Epithelial cell of prostate (primary cell): Measurements from ENCODE around the gene RPS6KL1.
A peak's percentile ranks its signal among the peaks of the same experiment; 100 is the strongest.

ENCODE experiments used
- DNase-seq: peaks from one replicate; pipeline ENCODE4 v3.0.0-alpha.2; 2011; ENCODE audit warnings: low read depth, low spot score
- H3K27ac ChIP-seq: fragments of 450-650 bp; 2 replicates; pipeline ENCODE4 v1.5.1; 2017; ENCODE audit warnings: mild to moderate bottlenecking

The RPS6KL1 gene

DNA sequence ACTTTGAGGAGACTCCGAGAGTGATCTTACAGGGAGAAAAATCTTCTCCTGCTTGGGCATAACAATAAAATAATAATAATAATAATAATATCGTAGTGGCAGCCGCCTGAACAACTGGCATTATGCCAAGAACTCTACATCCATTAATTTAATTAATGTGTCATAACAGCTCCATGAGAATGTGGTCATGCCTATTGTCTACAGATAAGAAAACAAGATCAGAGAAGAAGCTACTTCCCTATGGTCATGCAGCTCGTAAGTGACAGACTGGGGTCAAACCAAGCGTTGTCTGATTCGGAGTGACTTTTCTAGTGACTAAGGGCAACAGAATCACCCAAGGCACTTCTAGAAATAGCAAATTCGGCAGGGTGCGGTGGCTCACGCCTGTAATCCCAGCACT, 58.9 kb downstream of the RPS6KL1 start:
- no peak for DNase-seq

DNA sequence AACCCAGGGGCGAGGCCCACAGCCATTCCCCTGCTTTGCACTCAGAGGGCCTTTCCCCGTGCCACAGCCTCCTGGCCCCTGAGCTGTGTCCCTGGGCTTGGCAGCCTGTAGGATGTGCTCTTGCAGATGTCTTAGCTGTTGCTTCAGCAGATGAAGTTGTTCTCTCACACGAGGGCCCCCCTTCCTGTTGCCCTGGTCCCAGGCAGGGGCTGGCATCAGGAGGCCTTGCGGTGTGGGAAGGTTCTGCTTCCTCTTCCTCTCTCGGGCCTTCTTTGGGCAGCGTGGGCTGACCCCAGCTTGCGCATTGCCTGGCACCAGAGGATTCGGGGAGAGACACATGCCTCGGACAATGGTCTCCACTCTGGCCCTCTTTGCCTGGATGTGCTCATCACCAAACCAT, 59.8 kb downstream of the RPS6KL1 start:
- no peak overlapping the region for H3K27ac ChIP-seq
- DNase-seq = no peak

More for the DNA sequence above, 58.9 kb downstream of the RPS6KL1 start:
- no peak overlapping the region for H3K27ac ChIP-seq

DNA sequence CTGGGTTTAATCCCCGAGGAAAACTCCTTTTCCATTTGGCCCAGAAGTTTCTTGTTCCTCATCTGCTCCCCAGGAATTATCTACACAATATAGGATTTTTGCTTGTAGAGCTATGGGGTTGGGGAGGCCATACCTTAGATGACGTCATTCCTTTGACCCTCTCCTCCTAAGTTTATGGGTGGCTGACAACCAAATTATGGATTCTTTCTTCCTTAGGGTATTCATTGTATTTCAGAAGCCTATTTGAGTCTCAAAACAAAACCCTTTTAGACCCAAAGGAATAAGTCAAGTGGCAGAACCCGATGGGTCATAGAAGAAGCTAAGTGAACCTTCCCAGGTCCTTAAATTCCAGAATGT, 61.3 kb downstream of the RPS6KL1 start:
- no peak overlapping the region for H3K27ac ChIP-seq
- DNase-seq = no peak

DNA sequence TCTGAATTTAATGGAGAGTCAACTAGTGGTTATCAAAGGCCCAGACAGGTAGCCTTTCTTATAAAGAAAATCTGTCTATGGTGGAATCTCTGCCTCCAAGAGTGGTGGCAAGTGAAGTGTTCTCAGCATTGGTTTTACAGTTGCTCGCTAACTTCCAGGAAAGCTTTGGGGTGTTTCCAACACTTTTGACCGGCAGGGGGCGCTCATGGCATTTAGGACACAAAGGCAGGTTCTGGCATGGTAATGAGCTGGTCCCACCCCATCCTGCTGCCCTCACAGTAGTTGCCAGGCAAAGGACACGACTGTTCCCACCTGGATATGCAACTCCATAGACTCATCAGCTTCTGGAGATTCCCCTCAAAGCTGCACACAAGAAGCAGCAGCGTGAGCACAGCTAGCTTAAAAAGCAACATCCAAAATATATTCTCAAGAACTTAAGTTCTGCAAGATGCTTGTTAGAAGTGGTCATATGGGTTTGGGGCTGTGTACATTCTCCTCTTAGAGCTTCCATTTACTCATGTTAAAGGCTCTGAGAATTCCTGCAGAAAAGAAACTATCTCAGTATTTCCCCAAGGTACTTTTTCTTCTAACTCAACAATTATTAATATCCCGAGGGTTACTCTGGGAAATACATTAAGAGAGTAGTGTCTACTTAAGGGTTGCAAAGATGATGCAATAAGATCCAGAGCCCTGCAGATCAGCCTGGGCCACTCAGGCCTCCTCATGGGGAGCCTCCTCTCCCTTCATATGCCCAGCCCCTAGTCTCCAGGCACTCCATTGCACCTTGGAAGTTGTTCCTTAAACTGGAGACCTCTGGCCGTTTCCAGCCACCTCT, 61.9 kb downstream of the RPS6KL1 start:
- DNase-seq = peak; percentile 24
- H3K27ac ChIP-seq = no peak overlapping the region

DNA sequence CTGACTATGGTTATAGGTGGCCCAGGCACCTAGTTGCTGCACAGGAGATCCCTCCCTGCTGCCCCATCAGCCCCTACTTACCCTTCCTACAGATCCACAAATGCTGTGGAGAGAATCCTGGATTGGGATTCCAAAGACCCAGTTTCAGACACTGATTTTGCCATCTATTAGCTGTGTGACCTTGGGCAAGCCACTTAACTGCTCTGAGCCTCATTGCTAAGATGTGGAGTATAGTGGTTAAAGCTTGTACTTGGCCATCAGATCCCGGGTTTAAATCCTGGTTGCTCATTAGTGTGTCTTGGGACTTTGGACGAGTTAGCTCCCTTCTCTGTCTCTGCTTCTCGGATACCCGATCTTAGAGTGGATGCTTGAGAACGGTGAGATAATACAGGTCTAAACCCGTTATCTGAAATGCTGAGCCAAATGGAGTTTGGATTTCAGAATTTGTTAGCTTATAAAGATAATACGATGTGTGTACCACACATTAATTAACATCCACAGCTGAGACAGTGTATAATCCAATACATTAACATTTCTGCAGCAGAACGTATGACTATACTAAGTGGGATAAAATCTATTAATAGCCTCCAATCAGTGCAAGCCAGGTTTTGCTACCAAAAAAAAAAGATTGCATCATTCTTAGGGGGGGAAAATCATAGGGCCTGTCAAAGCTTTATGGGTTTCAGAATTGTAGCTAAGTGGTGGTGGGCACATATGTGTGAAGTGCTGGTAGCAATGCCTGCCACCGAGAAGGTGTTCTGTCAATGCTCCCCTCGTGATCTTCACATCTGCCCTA, 63.1 kb downstream of the RPS6KL1 start:
- DNase-seq = no peak
- H3K27ac ChIP-seq = no peak overlapping the region

DNA sequence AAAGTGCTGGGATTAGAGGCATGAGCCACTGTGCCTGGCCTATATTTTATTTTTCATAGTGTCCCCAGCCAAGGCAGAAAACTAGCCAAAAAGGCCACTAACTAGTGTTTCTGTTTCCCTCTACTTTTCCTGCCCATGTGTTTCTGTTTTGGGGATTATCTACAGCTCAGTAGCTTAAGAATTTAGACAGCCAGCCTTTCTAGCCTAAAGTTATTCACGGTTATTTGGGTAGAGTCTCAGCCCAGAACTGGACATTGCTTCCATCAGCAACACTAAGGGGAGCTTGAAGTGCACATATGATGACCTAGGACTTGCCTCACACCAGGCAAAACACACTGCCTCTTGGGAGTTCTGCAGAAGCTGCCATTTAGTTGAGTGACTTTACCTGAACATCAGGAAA, 65.0 kb downstream of the RPS6KL1 start:
- DNase-seq = no peak
- no peak overlapping the region for H3K27ac ChIP-seq

DNA sequence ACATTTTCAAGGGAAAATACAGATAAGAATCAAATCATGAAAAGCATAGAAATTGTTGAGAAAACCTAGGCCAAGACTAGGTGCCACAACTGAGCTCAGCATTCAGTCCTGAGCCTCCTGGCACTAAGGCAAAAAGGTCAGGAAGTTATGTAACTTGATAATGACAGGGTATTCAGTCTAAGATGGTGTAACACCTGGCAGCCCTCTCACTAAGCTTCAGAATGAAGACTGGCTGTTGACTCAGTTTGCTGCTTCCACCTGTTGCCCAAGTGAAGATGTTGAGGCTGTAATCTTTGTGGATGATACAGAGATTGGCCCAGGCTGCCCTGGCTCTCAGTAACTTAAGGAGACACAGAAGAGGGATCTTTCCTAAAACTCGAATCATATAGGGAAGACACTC, 66.7 kb downstream of the RPS6KL1 start:
- no peak overlapping the region for H3K27ac ChIP-seq
- DNase-seq = no peak

DNA sequence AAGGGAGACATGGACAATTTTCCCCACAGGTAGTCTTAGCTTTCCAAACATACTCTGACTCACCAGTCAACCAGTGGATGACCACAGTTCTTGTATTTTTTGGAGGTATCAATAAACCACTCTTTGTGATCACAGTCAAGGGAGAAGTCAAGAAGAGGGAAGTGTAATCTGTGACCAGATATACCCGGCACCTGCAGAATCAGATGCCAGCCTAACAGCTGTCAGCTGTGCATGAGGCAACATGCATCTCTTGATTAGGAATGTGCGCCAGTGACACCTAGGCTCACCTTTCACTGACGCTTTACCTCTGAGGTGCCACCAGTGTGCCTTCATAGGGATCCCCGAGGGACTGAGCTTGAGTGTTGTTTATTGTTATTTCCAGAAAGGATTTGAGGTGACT, 67.1 kb downstream of the RPS6KL1 start:
- DNase-seq = no peak
- H3K27ac ChIP-seq = no peak overlapping the region

DNA sequence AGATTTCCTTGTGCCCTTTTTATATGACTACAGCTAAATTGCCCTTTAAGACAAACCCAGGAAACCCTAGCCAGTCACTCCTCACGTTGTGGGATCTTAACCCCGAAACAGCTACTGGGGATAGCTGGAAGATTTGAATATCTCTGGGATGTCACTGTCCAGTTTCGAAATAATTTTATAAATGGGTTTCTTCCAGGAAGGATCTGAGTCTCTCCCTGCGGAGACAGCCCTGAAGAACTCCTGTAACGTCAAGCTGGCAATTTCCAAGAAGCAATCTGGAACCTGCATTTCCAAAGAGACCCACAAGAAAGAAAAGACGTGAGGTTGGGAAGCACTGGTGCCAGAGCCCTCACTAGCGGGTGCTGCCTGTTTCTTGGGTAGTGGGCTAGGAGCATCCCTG, 68.0 kb downstream of the RPS6KL1 start:
- no peak overlapping the region for H3K27ac ChIP-seq
- no peak for DNase-seq
